RWPE2 (cell line): ENCODE results near the gene CRTC1.
A peak's percentile ranks its signal among the peaks of the same experiment; 100 is the strongest.

Source experiments
- ATAC-seq: fragments of 200-7000 bp; cut with Tn5 transposase; 3 replicates; pipeline ENCODE4 v1.9.1; 2021; ENCODE audit warnings: low read depth
- DNase-seq: peaks from one replicate; pipeline ENCODE4 v3.0.0-alpha.2; 2020; ENCODE audit warnings: low spot score
- H3K27ac ChIP-seq: fragments of 450-650 bp; 2 replicates; pipeline ENCODE4 v1.5.1; 2017; ENCODE audit warnings: mild to moderate bottlenecking; ENCODE audit not compliant: poor library complexity, severe bottlenecking
- H3K27me3 ChIP-seq: fragments of 250-450 bp; sonication (Bioruptor Pico); 2 replicates; pipeline ENCODE4 v1.5.1; 2021; ENCODE audit warnings: mild to moderate bottlenecking, moderate library complexity; ENCODE audit not compliant: insufficient read depth, poor library complexity, severe bottlenecking
- H3K36me3 ChIP-seq: fragments of 250-450 bp; sonication (Bioruptor Pico); 2 replicates; pipeline ENCODE4 v1.5.1; 2020; ENCODE audit warnings: low read depth, mild to moderate bottlenecking, moderate library complexity
- H3K4me1 ChIP-seq: fragments of 250-450 bp; sonication (Bioruptor Pico); 2 replicates; pipeline ENCODE4 v1.5.1; 2021; ENCODE audit warnings: mild to moderate bottlenecking, moderate library complexity; ENCODE audit not compliant: insufficient read depth, poor library complexity, severe bottlenecking
- H3K4me3 ChIP-seq: fragments of 250-450 bp; sonication (Bioruptor Pico); 2 replicates; pipeline ENCODE4 v1.5.1; 2021; ENCODE audit warnings: mild to moderate bottlenecking, moderate library complexity; ENCODE audit not compliant: severe bottlenecking
- H3K9me3 ChIP-seq: fragments of 250-450 bp; sonication (Bioruptor Pico); 2 replicates; pipeline ENCODE4 v1.5.1; 2021; ENCODE audit warnings: mild to moderate bottlenecking, moderate library complexity; ENCODE audit not compliant: severe bottlenecking
- CTCF ChIP-seq: fragments of 450-650 bp; IDR thresholded peaks from one replicate; pipeline ENCODE4 v1.5.1; 2017; ENCODE audit warnings: mild to moderate bottlenecking, moderate library complexity; ENCODE audit not compliant: poor library complexity, severe bottlenecking

The CRTC1 gene

GRCh38 chr19:18657590-18658365, 25.7 kb upstream of the CRTC1 start:
- no peak for TF ChIP-seq CTCF
- no peaks in the 10 kb centered on the region for H3K4me1 ChIP-seq
- no peaks in the 10 kb centered on the region for H3K36me3 ChIP-seq
- no peaks in the 10 kb centered on the region for H3K27me3 ChIP-seq
- no peaks in the 10 kb centered on the region for H3K9me3 ChIP-seq
- DNase-seq (no peak), ATAC-seq (peak; percentile 47; the same call in 1 of the 3 replicates)
- H3K4me3 ChIP-seq, result no peak overlapping the region
- H3K27ac ChIP-seq, result no peak overlapping the region

- DNase-seq, result no peak
- no peak overlapping the region for H3K27ac ChIP-seq
- no peaks in the 10 kb centered on the region for H3K9me3 ChIP-seq
- H3K4me1 ChIP-seq, result no peaks in the 10 kb centered on the region
- no peaks in the 10 kb centered on the region for H3K36me3 ChIP-seq
- TF ChIP-seq CTCF, result no peak
- ATAC-seq, result no peak
- H3K4me3 ChIP-seq, result no peak overlapping the region
- no peaks in the 10 kb centered on the region for H3K27me3 ChIP-seq
These were observed 25.1 kb upstream of the CRTC1 start for GRCh38 chr19:18658366-18658855.

GRCh38 chr19:18659281-18660050, 24.0 kb upstream of the CRTC1 start:
- no peaks in the 10 kb centered on the region for H3K36me3 ChIP-seq
- DNase-seq (no peak), ATAC-seq (no peak)
- H3K9me3 ChIP-seq, result no peaks in the 10 kb centered on the region
- H3K4me1 ChIP-seq, result no peaks in the 10 kb centered on the region
- no peak overlapping the region for H3K4me3 ChIP-seq
- H3K27ac ChIP-seq, result no peak overlapping the region
- TF ChIP-seq CTCF, result no peak
- H3K27me3 ChIP-seq, result no peaks in the 10 kb centered on the region

- H3K27me3 ChIP-seq, result no peaks in the 10 kb centered on the region
- no peaks in the 10 kb centered on the region for H3K9me3 ChIP-seq
- H3K36me3 ChIP-seq, result no peaks in the 10 kb centered on the region
- H3K27ac ChIP-seq, result no peak overlapping the region
- ATAC-seq (no peak), DNase-seq (peak; percentile 60)
- H3K4me3 ChIP-seq, result no peak overlapping the region
- H3K4me1 ChIP-seq, result no peaks in the 10 kb centered on the region
- TF ChIP-seq CTCF, result no peak
These were observed 23.2 kb upstream of the CRTC1 start for GRCh38 chr19:18660051-18660910.
